Measurements from ENCODE around the gene TICAM2.

GRCh38 chr5:115553082-115553481, 49.2 kb downstream of the TICAM2 start:
- TF ChIP-seq SUZ12 (IDR thresholded peaks at IDR 0.05): no peak
- no peak for TF ChIP-seq ZNF384 (IDR thresholded peaks at IDR 0.05)
- TF ChIP-seq SP1 (IDR thresholded peaks at IDR 0.05): no peak
- no peak for TF ChIP-seq FOXM1 (IDR thresholded peaks at IDR 0.05; ENCODE audit: borderline replicate concordance)
- TF ChIP-seq BHLHE40 (IDR thresholded peaks at IDR 0.05; ENCODE audit: borderline replicate concordance): no peak
- TF ChIP-seq TARDBP (IDR thresholded peaks at IDR 0.05): no peak
- no peak for TF ChIP-seq L3MBTL2 (conservative IDR thresholded peaks at IDR 0.05)
- no peak for TF ChIP-seq FOXA1 (IDR thresholded peaks at IDR 0.05)
